Kidney epithelial cell (primary cell): ENCODE results near the gene LACC1. TPM values are rescaled to one million over a fixed set of nuclear protein-coding genes. Genes with fewer than 3 reads are reported as not detected.

Source experiments
- DNase-seq: peaks from one replicate; pipeline ENCODE4 v3.0.0-alpha.2; 2010; ENCODE audit warnings: low read depth
- H3K27me3 ChIP-seq: 2 replicates; pipeline ENCODE4 v1.6.0; 2011; ENCODE audit warnings: low read length; ENCODE audit not compliant: control insufficient read depth, insufficient read depth
- H3K36me3 ChIP-seq: 2 replicates; pipeline ENCODE4 v1.5.1; 2011; ENCODE audit warnings: low read length; ENCODE audit not compliant: control insufficient read depth, insufficient read depth
- H3K4me3 ChIP-seq: 2 replicates; pipeline ENCODE4 v1.5.1; 2011; ENCODE audit warnings: low read depth, mild to moderate bottlenecking, control low read depth, low read length
- CTCF ChIP-seq: IDR thresholded peaks from 2 replicates; pipeline ENCODE4 v1.5.1; 2011; ENCODE audit warnings: mild to moderate bottlenecking, moderate library complexity, low read length, control low read depth, inconsistent platforms; ENCODE audit not compliant: insufficient read depth, poor library complexity, severe bottlenecking
- total RNA-seq: library from RNA; depleted of rRNA; stranded (reverse); fragments of >200 nt; gene quantifications from 2 replicates; pipeline ENCODE4 v1.2.3, GENCODE V29; 2015

Gene LACC1
- total RNA-seq = 15.2 and 24.0 TPM in 2 replicates

GRCh38 chr13:43879755-43880181 is at the start of gene LACC1:
Gene LACC1 (plus strand): TSS chr13:43879904. CDS start chr13:43880986, 1,082 bp downstream.
- DNase-seq = no peak
- H3K27me3 ChIP-seq = no peaks in the 10 kb centered on the region
- no peak for TF ChIP-seq CTCF
- peak within 1 kb of the TSS; percentile 88 for H3K4me3 ChIP-seq
- H3K36me3 ChIP-seq = no peaks in the 10 kb centered on the region

- no peak for TF ChIP-seq CTCF
- DNase-seq = no peak
- Histone ChIP-seq H3K36me3 (no peaks in the 10 kb centered on the region), H3K27me3 (no peaks in the 10 kb centered on the region), H3K4me3 (no peak overlapping the region)
These were observed 49.2 kb upstream of the LACC1 start for GRCh38 chr13:43830497-43830881.

- no peak overlapping the region for H3K4me3 ChIP-seq
- no peaks in the 10 kb centered on the region for H3K27me3 ChIP-seq
- TF ChIP-seq CTCF = no peak
- DNase-seq = no peak
- H3K36me3 ChIP-seq = no peaks in the 10 kb centered on the region
These were observed 48.6 kb upstream of the LACC1 start for GRCh38 chr13:43831088-43831487.

- Histone ChIP-seq H3K4me3 (no peak overlapping the region), H3K27me3 (no peaks in the 10 kb centered on the region), H3K36me3 (no peaks in the 10 kb centered on the region)
- DNase-seq = no peak
- TF ChIP-seq CTCF = no peak
These were observed 44.0 kb upstream of the LACC1 start for GRCh38 chr13:43835701-43836100.

- no peak for DNase-seq
- no peak for TF ChIP-seq CTCF
These were observed 40.8 kb upstream of the LACC1 start for GRCh38 chr13:43838909-43839308.

GRCh38 chr13:43846496-43847158 is 33.1 kb upstream of the LACC1 start:
- H3K36me3 ChIP-seq = no peaks in the 10 kb centered on the region
- no peak for DNase-seq
- H3K4me3 ChIP-seq = no peak overlapping the region
- TF ChIP-seq CTCF = no peak
- no peaks in the 10 kb centered on the region for H3K27me3 ChIP-seq

More at GRCh38 chr13:43838909-43839308, 40.8 kb upstream of the LACC1 start:
- Histone ChIP-seq H3K27me3 (no peaks in the 10 kb centered on the region), H3K4me3 (no peak overlapping the region), H3K36me3 (no peaks in the 10 kb centered on the region)
